AG04450 (cell line): ENCODE measurements around the gene KDM2B. TPM values are rescaled to one million over a fixed set of nuclear protein-coding genes. Genes with fewer than 3 reads are reported as not detected.

ENCODE experiments used
- CTCF ChIA-PET: fragments of 300-600, 350-600 bp; formaldehyde crosslinking; extraction: SDS; loops from one replicate; lab custom pipeline; 2022; ENCODE audit warnings: antibody characterized with exemption, inconsistent platforms; lab: Charles Lee
- POLR2A ChIA-PET: fragments of 350-600 bp; formaldehyde crosslinking; extraction: SDS; loops from one replicate; lab custom pipeline; 2021; ENCODE audit warnings: antibody characterized with exemption, inconsistent platforms; lab: Yijun Ruan, JAX
- DNase-seq: peaks from one replicate; pipeline ENCODE4 v3.0.0-alpha.2; 2011; ENCODE audit warnings: low read depth, low spot score
- H3K27ac ChIP-seq: one replicate; pipeline ENCODE4 v1.5.1; 2012; ENCODE audit warnings: low read depth, low read length, control low read depth
- H3K27me3 ChIP-seq: one replicate; pipeline ENCODE4 v1.6.0; 2012; ENCODE audit warnings: low read length; ENCODE audit not compliant: control insufficient read depth, insufficient read depth
- H3K4me3 ChIP-seq: 2 replicates; pipeline ENCODE4 v1.5.1; 2011; ENCODE audit warnings: mild to moderate bottlenecking, low read depth, low read length, control low read depth
- H3K9me3 ChIP-seq: 2 replicates; pipeline ENCODE4 v1.5.1; 2012; ENCODE audit warnings: low read length; ENCODE audit not compliant: control insufficient read depth, insufficient read depth
- CTCF ChIP-seq: IDR thresholded peaks from 2 replicates; pipeline ENCODE4 v1.5.1; 2011; ENCODE audit warnings: low read depth, low read length, control low read depth, inconsistent platforms
- polyA plus RNA-seq: library from polyadenylated mRNA; depleted of rRNA; stranded (reverse); fragments of >200 nt; gene quantifications from 2 replicates; pipeline ENCODE4 v1.2.3, GENCODE V29; 2011

KDM2B gene
- polyA plus RNA-seq, 1 experiment: 12.9 TPM

- Histone ChIP-seq H3K27ac (peak overlapping the region; percentile 68), H3K9me3 (no peaks in the 10 kb centered on the region), H3K4me3 (peak overlapping the region; percentile 69), H3K27me3 (no peaks in the 10 kb centered on the region)
- no peak for DNase-seq
- POLR2A ChIA-PET: interaction anchor here (0.6 to 2.0 kb wide), 7 partner anchors 11 to 221 kb away, joined by 3 to 15 read pairs (median 3); no protein-coding TSS in a partner anchor
- CTCF ChIA-PET: interaction anchor here (0.6 to 1.3 kb wide), 4 partner anchors 28 to 101 kb away, joined by 3 to 11 read pairs (median 4); no protein-coding TSS in a partner anchor
- no peak for TF ChIP-seq CTCF
These were observed 598 bp downstream of the KDM2B start for GRCh38 chr12:121579981-121580868.

- peak overlapping the region; percentile 11 for H3K27ac ChIP-seq
- peak overlapping the region; percentile 69 for H3K4me3 ChIP-seq
- no peak for DNase-seq
- no peak for TF ChIP-seq CTCF
- H3K9me3 ChIP-seq: no peaks in the 10 kb centered on the region
- POLR2A ChIA-PET: interaction anchor here (0.6 to 2.0 kb wide), 6 partner anchors 12 to 222 kb away, joined by 3 to 15 read pairs (median 3); no protein-coding TSS in a partner anchor
- no peaks in the 10 kb centered on the region for H3K27me3 ChIP-seq
- CTCF ChIA-PET: interaction anchor here (1.1 to 1.3 kb wide), 3 partner anchors 27 to 102 kb away, joined by 3 to 11 read pairs (median 4); no protein-coding TSS in a partner anchor
These were observed 1.5 kb downstream of the KDM2B start for GRCh38 chr12:121579190-121579791.

- ChIA-PET CTCF (interaction anchor here (1.1 to 2.4 kb wide), 2 partner anchors 26 to 103 kb away, joined by 4 to 13 read pairs (median 11); no protein-coding TSS in a partner anchor), POLR2A (interaction anchor here (1.3 to 2.0 kb wide), 3 partner anchors 29 to 49 kb away, joined by 5 to 15 read pairs (median 8); no protein-coding TSS in a partner anchor)
- no peak for TF ChIP-seq CTCF
- DNase-seq: no peak
- Histone ChIP-seq H3K9me3 (no peaks in the 10 kb centered on the region), H3K4me3 (peak overlapping the region; percentile 69), H3K27ac (peak overlapping the region; percentile 98), H3K27me3 (no peaks in the 10 kb centered on the region)
These were observed 2.3 kb downstream of the KDM2B start for GRCh38 chr12:121578230-121579189.

GRCh38 chr12:121577443-121578180, 3.2 kb downstream of the KDM2B start:
- peak overlapping the region; percentile 98 for H3K27ac ChIP-seq
- ChIA-PET POLR2A (interaction anchor here (1.2 to 1.6 kb wide), 5 partner anchors 25 to 1287 kb away, joined by 4 to 12 read pairs (median 5); no protein-coding TSS in a partner anchor), CTCF (interaction anchor here (0.8 to 2.4 kb wide), 3 partner anchors 25 to 217 kb away, joined by 3 to 13 read pairs (median 7); no protein-coding TSS in a partner anchor)
- no peaks in the 10 kb centered on the region for H3K9me3 ChIP-seq
- TF ChIP-seq CTCF: no peak
- DNase-seq: no peak
- peak overlapping the region; percentile 69 for H3K4me3 ChIP-seq
- H3K27me3 ChIP-seq: no peaks in the 10 kb centered on the region
